ENCODE data around the gene CPS1. TPM values are rescaled to one million over a fixed set of nuclear protein-coding genes. Genes with fewer than 3 reads are reported as not detected.

CPS1 gene
- total and polyA plus RNA-seq, 2 experiments from 2014 or later = 5.5 to 11.0 TPM

DNA sequence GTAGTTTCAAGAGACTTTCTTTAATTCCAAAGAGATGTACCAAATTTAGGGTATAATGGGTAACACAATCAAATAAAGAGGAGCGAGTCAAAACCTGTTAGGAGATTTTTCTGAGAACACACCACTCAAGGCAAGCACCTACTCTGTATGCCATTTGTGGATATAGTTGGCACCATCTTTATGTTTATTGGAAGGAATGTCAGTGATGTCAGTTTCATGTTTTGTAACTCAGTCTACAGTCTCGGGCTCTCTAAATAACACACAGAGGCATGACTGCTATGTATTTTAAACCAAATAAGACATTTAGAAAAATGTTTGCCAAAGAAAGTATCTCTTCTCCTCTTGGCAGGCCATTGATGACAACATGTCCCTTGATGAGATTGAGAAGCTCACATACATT lies 59.7 kb downstream of the CPS1 start (continued):
- no peak for TF ChIP-seq ZNF462 (CRISPR knock-in tag; IDR thresholded peaks at IDR 0.05)
- no peak for TF ChIP-seq ZNF114 (CRISPR knock-in tag; IDR thresholded peaks at IDR 0.05)
- no peak for TF ChIP-seq JUNB (IDR thresholded peaks at IDR 0.05; ENCODE audit: unreplicated experiment)
- TF ChIP-seq NANOG (IDR thresholded peaks at IDR 0.05; ENCODE audit: borderline replicate concordance) = no peak
- no peak for TF ChIP-seq EZH2phosphoT487 (IDR thresholded peaks at IDR 0.05; ENCODE audit: unreplicated experiment)
- no peak for TF ChIP-seq STAT1 (IDR thresholded peaks at IDR 0.05; ENCODE audit: unreplicated experiment)

DNA sequence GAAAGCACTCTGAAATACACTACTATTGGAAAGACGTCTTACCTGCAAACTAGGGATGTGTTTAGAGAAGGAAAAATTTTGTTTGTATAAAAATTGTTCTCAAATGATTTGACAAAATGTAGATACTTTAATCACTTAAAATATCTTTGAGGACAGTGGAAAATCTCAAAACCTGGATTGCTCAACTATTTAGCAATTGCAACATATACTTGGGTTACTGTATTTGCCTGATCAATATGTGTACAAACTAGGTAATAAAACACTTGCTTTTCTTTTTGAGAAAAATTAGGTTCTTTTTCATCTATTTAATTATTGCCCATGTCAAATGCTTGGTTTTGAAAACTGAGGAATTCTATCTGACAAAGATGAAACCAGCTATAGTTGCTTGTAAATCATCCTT lies 60.9 kb downstream of the CPS1 start:
- H3K27me3 Mint-ChIP-seq (ENCODE audit: insufficient read depth, low read depth, poor library complexity) = peaks cover 2% of the 10 kb centered on the region
- peaks cover 10% of the 10 kb centered on the region for H3K4me1 Mint-ChIP-seq
- H3K36me3 Mint-ChIP-seq (ENCODE audit: low read depth) = no peaks in the 10 kb centered on the region; the same call in 2 of the 3 replicates
- no peak overlapping the region for H2AFZ ChIP-seq
- H3K9me3 Mint-ChIP-seq = no peaks in the 10 kb centered on the region
- DNase-seq (ENCODE audit: low spot score) (no peak), ATAC-seq (no peak)
- H3K4me2 ChIP-seq = no peak overlapping the region
- H3K4me3 ChIP-seq = no peak overlapping the region
- no peak overlapping the region for H3K27ac ChIP-seq (ENCODE audit: low read depth)
- H3K4me1 ChIP-seq (ENCODE audit: insufficient read depth) = peaks cover 4% of the 10 kb centered on the region
- no peaks in the 10 kb centered on the region for H3F3A ChIP-seq (replicated peaks; ENCODE audit: low read depth)
- no peaks in the 10 kb centered on the region for H3K36me3 ChIP-seq (ENCODE audit: insufficient read depth)
- H3K27ac Mint-ChIP-seq = no peak overlapping the region
- H4K20me1 ChIP-seq (replicated peaks; ENCODE audit: insufficient read depth) = no peaks in the 10 kb centered on the region
- H3K79me2 ChIP-seq (replicated peaks; ENCODE audit: insufficient read depth) = no peaks in the 10 kb centered on the region
- no peaks in the 10 kb centered on the region for H3K27me3 ChIP-seq (ENCODE audit: insufficient read depth)
- TF ChIP-seq JUNB (IDR thresholded peaks at IDR 0.05; ENCODE audit: unreplicated experiment) = no peak
- TF ChIP-seq, protein P1, sequence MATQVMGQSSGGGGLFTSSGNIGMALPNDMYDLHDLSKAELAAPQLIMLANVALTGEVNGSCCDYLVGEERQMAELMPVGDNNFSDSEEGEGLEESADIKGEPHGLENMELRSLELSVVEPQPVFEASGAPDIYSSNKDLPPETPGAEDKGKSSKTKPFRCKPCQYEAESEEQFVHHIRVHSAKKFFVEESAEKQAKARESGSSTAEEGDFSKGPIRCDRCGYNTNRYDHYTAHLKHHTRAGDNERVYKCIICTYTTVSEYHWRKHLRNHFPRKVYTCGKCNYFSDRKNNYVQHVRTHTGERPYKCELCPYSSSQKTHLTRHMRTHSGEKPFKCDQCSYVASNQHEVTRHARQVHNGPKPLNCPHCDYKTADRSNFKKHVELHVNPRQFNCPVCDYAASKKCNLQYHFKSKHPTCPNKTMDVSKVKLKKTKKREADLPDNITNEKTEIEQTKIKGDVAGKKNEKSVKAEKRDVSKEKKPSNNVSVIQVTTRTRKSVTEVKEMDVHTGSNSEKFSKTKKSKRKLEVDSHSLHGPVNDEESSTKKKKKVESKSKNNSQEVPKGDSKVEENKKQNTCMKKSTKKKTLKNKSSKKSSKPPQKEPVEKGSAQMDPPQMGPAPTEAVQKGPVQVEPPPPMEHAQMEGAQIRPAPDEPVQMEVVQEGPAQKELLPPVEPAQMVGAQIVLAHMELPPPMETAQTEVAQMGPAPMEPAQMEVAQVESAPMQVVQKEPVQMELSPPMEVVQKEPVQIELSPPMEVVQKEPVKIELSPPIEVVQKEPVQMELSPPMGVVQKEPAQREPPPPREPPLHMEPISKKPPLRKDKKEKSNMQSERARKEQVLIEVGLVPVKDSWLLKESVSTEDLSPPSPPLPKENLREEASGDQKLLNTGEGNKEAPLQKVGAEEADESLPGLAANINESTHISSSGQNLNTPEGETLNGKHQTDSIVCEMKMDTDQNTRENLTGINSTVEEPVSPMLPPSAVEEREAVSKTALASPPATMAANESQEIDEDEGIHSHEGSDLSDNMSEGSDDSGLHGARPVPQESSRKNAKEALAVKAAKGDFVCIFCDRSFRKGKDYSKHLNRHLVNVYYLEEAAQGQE (IDR thresholded peaks at IDR 0.05; ENCODE audit: unreplicated experiment) = no peak
- TF ChIP-seq ZNF114 (CRISPR knock-in tag; IDR thresholded peaks at IDR 0.05) = no peak
- TF ChIP-seq, protein P2, sequence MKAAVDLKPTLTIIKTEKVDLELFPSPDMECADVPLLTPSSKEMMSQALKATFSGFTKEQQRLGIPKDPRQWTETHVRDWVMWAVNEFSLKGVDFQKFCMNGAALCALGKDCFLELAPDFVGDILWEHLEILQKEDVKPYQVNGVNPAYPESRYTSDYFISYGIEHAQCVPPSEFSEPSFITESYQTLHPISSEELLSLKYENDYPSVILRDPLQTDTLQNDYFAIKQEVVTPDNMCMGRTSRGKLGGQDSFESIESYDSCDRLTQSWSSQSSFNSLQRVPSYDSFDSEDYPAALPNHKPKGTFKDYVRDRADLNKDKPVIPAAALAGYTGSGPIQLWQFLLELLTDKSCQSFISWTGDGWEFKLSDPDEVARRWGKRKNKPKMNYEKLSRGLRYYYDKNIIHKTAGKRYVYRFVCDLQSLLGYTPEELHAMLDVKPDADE (IDR thresholded peaks at IDR 0.05) = no peak
- no peak for TF ChIP-seq ZNF331 (CRISPR knock-in tag; IDR thresholded peaks at IDR 0.05; ENCODE audit: low read depth)
- no peak for TF ChIP-seq CREB1 (CRISPR knock-in tag; IDR thresholded peaks at IDR 0.05; ENCODE audit: low read depth)
- no peak for TF ChIP-seq POLR2AphosphoS5 (IDR thresholded peaks at IDR 0.05; ENCODE audit: low read depth)
- TF ChIP-seq NANOG (IDR thresholded peaks at IDR 0.05; ENCODE audit: borderline replicate concordance) = no peak
- H3K4me3 Mint-ChIP-seq = no peak overlapping the region
- no peaks in the 10 kb centered on the region for H3K9me2 ChIP-seq (ENCODE audit: insufficient read depth)
